ENCODE results near the gene PRICKLE2.
A peak's percentile ranks its signal among the peaks of the same experiment; 100 is the strongest.

The PRICKLE2 gene

DNA sequence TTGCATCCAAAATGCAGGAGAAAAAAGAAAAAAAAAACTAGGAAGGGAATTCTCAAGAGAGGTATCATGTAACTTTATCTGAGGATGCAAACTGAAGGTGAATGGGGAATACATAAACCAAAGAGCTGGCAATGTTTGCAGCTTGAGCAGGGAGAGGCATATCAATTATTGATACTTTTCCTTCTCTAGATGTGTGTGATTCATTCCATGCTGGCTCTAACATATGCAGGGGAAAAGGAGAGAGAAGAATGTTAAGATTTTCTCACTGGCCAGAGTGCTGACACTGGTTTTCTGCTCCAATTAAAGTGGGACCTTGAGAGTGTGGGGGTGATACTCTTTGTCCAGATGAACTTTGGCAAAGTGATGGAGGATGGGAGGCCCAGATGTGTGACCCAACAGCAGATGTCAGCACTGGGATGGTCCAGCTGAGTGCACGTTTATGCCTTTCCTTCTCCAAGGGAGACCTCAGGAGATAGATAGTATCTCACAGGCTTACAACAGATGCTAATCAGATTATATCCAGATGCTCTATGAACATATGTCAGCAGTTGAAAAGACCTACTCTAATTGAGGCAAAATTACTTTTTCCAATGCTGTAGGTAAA is 152.0 kb downstream of the PRICKLE2 start:
- DNase-seq (ENCODE audit: low read depth) = no peak

GRCh38 chr3:64072126-64072525 is 153.1 kb downstream of the PRICKLE2 start:
- no peak for DNase-seq (ENCODE audit: low read depth)

- DNase-seq (ENCODE audit: low read depth) = no peak
These were observed 154.6 kb downstream of the PRICKLE2 start for GRCh38 chr3:64070704-64071103.

DNA sequence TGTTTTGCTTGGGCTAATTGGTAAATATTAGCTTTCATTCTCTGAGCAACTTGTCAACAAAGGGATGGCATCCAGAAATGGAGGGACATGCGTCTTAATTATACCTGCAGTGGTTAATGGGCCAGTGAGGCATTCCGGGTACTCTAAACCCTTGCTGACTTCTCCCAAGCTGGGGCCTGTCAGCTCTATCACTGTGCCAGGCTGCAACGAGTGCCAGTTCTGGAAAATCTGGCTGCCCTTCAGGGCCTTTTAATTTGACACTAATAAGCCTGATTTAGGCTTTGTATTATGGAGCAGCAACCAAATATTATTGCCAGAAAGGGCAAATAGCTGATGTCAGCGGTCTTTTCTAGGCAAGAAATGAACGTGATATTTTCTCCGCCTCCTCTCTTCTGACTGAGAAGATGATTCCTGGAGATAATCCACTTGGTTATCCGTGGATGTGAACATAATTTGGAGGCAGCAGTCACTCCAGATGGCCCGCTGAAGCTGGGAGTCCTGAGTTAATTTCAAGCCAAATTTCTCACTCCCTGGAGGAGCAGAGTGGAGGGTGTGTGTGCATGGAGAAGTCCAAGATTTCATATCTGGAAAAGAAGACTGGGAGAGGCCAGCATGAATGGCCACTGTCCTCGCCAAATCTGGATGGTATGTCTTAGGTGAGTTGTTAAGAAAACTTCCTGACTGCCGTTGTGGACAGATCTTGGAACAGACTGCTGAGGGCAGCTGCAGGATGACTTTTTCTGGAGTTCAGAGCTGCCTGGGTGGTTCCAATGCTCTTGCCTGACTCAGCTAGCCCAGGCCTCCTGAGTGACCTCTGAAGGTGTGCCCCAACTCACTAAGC is 157.5 kb downstream of the PRICKLE2 start:
- DNase-seq (ENCODE audit: low read depth) = no peak

- no peak for DNase-seq (ENCODE audit: low read depth)
These were observed 160.5 kb downstream of the PRICKLE2 start for GRCh38 chr3:64064804-64065203.

- no peak for DNase-seq (ENCODE audit: low read depth)
These were observed 161.3 kb downstream of the PRICKLE2 start for GRCh38 chr3:64063983-64064438.

DNA sequence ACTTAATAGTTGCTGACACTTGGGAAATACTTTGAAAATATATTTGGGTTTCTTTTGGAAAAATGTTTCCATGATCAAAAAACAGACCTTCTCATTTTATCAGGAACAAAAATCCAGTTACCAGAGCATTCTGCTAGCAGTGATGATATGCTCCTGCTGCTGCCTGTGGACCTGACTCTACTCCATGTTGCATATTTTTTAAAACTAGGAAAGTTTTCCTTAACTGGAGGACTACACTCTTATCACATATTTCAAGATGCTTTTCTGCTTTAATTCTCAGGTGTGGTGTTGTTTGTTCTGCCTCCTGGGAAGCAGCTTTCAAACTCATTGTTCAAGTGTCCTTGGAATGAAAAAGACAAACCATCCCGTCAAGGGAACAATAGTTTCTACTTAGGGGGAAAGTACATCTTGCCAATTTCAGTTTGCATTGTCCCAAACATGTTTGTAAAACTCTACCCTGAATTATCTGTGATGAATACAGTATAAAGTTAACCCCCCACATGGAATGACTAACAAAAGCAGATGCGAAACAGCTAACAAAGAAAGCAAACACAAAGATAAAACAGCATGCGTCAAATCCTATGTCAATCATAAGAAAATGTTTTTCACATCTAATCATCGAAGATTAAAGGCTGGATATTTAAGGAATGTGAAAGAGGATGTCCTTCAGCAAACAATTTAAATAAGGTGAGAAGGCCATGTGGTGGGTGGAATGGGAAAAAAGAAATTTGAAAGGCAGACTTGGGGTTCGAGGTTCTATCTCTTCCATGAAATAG is 161.9 kb downstream of the PRICKLE2 start:
- no peak for DNase-seq (ENCODE audit: low read depth)

DNA sequence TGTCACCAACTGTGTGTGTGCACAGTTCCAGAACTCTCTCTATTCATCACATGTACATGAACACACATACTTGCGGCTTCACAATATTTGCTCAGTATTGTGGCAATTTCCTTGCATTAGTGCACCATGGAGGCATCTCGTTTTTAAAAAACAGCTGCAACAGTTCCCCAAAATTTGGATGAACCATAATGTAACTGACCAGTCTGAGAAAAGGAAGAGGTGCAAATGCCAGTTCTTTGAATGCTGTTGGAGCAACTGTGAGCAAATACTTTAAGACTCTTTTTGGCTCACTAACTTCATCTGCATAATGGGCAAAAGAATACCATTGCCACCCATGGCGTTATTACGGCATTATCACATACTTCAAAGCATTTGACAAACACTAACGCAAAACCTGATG is 163.6 kb downstream of the PRICKLE2 start:
- no peak for DNase-seq (ENCODE audit: low read depth)

GRCh38 chr3:64059484-64060175 is 165.6 kb downstream of the PRICKLE2 start:
- DNase-seq (ENCODE audit: low read depth) = no peak

DNA sequence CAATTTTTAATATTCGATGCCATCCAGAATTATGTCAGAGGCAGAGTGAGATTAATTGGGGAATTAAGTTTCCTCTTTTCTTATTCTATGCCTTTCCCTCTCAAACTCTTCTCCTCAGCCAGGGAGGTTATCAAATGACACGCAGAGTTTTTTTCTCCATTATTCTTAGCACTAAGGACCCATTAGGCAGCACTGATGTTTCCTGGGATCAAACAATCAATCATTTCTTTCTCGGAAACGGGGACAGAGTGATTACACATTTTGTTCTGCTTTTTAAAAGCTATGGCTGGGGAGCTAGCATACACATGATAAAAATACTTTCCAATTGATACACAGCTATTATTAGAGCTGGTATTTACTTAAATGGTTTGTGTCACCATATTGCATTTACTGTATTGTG is 166.7 kb downstream of the PRICKLE2 start:
- no peak for DNase-seq (ENCODE audit: low read depth)

- DNase-seq (ENCODE audit: low read depth) = no peak
These were observed 168.0 kb downstream of the PRICKLE2 start for GRCh38 chr3:64057231-64057630.

GRCh38 chr3:64056606-64057180 is 168.6 kb downstream of the PRICKLE2 start:
- no peak for DNase-seq (ENCODE audit: low read depth)

- DNase-seq (ENCODE audit: low read depth) = no peak
These were observed 170.2 kb downstream of the PRICKLE2 start for GRCh38 chr3:64055076-64055475.

DNA sequence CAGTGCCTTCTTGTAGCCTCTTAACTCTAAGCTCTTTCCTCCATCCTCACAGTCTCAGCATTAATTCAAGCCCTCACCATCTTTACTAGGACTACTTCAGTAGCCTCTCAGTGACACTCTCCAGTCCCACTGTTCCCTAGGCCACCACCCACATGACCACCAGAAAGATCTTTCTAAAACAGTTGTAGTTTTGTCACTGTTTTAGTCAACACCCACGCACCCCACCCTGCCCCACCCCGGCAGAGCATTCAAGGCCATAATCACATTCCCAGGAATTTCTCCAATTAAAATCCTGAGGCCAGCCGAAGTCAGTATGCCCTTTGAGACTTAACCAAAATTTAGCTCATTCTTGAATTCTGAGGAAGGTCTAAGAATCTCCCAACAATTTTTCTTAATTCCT is 170.8 kb downstream of the PRICKLE2 start:
- DNase-seq (ENCODE audit: low read depth) = no peak

DNA sequence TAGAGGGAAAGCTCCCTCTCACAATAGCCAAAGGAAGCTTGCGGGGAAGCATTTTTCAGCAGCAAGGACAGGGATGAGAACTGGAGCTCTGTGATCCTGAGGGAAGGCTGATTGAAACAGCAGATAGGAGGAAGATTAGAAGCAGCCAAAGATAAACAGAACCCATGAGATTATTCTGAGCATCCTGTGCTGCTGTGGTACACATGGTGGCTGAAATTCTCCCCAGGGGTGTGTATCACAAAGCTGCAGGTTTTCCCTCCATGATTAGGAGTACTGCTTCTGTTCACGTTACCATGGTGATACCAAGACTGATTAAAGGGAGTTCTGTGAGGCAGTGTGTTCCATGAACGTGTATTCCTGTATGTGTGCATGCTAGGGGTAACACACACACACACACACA is 171.7 kb downstream of the PRICKLE2 start:
- no peak for DNase-seq (ENCODE audit: low read depth)

DNA sequence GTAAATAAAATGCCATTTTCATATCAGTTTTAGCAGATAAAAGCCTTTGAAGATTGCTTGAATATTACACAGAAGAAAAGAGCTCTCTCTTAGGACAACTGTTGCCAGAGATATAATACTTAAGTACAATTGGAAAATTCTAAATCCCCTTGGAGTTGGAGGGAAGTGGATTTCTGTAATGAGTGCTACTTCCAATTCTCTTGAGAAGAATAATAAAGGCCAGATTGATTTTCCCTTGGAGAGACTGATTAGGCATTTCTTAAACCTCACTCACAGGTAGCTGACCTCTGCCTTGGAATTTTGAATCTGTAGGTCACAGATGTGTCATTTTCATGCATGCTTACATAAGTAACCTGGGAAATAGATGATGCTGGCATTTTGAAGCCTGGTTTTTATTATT is 172.1 kb downstream of the PRICKLE2 start:
- DNase-seq (ENCODE audit: low read depth) = no peak

DNA sequence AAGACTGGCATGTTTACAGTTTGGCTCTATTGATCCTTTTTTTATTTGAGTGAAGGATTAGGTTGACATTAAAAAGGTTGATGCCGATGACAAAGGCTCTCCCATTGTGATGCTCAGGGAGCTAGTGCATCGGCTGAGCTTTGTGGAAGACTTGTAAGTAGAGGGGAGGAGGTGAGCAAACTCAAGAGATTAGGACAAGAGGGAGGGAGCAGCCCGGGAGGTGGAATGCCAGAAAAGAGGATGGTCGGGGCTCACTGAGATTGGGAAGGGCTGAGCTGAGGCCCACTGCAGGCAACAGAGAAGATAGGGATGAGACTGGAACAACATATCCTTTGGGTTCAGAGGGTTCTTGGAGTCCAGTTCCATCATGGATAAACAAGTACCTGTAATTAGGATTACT is 175.4 kb downstream of the PRICKLE2 start:
- DNase-seq (ENCODE audit: low read depth) = no peak

- no peak for DNase-seq (ENCODE audit: low read depth)
These were observed 176.1 kb downstream of the PRICKLE2 start for GRCh38 chr3:64049136-64049535.

- DNase-seq (ENCODE audit: low read depth) = peak; percentile 65
These were observed 176.6 kb downstream of the PRICKLE2 start for GRCh38 chr3:64048631-64049061.

GRCh38 chr3:64047787-64048186 is 177.5 kb downstream of the PRICKLE2 start:
- DNase-seq (ENCODE audit: low read depth) = no peak

DNA sequence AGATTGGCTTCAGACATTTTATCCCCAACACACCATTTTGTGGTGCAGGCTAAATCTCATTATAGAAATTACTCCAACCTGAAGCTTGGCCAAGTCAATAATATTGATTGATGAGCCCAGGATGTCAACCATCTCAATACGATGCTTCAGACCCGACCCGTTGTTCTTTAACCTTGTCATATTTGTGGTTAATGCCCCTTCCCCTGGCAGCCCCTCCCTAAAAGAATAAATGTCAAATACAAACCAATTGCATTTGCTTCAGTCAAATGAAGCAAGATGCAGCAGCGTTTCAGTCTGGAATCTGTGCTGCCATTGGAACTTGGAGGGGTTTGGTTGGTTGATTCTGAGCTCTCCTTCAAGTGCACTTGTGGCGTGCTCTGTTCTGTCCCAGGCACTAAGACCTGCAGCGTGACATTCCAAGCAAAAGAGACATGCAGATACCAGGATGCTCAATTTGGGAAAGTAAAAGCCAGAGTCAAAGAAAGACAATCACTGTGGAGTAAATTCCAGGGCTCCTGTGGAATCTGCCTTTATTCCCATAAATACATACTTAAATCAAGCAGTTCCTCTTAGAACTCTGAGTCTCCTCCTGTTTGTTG is 178.2 kb downstream of the PRICKLE2 start:
- no peak for DNase-seq (ENCODE audit: low read depth)

Data from GM04504 (cell line).